Suprapubic skin (tissue), 4 donors: Measurements from ENCODE around the gene FPR1. TPM values are rescaled to one million over a fixed set of nuclear protein-coding genes. Genes with fewer than 3 reads are reported as not detected.

Experiments
- DNase-seq, 2 donors: peaks; one replicate each; pipeline ENCODE4 v3.0.0-alpha.2; 2019; ENCODE audit warnings: low spot score in 2 of 2
- H3K27ac ChIP-seq: fragments of 200-600 bp; sonication (generic); one replicate; pipeline ENCODE4 v1.5.1; 2019
- H3K27me3 ChIP-seq: fragments of 200-600 bp; sonication (generic); one replicate; pipeline ENCODE4 v1.5.1; 2019
- H3K36me3 ChIP-seq: fragments of 200-600 bp; sonication (generic); one replicate; pipeline ENCODE4 v1.5.1; 2019
- H3K4me1 ChIP-seq: fragments of 200-600 bp; sonication (generic); one replicate; pipeline ENCODE4 v1.5.1; 2019
- H3K4me3 ChIP-seq: fragments of 200-600 bp; sonication (generic); one replicate; pipeline ENCODE4 v1.5.1; 2019; ENCODE audit warnings: mild to moderate bottlenecking
- H3K9me3 ChIP-seq: fragments of 200-600 bp; sonication (generic); one replicate; pipeline ENCODE4 v1.5.1; 2019
- CTCF ChIP-seq, 2 donors: fragments of 200-600 bp in 1 of 2; fragments of 450-650 bp in 1 of 2; sonication (generic) in 1 of 2; IDR thresholded peaks; one replicate each; pipeline ENCODE4 v1.5.1; 2016 to 2019; ENCODE audit warnings: antibody characterized with exemption in 2 of 2, mild to moderate bottlenecking in 1 of 2, moderate library complexity in 1 of 2
- EP300 ChIP-seq: sonication (generic); formaldehyde crosslinking; IDR thresholded peaks from one replicate; pipeline ENCODE4 v1.6.1; 2017; ENCODE audit warnings: antibody characterized with exemption
- POLR2A ChIP-seq, 2 donors: fragments of 450-650 bp; IDR thresholded peaks; one replicate each; pipeline ENCODE4 v1.6.1; 2017; ENCODE audit warnings: antibody characterized with exemption in 2 of 2, mild to moderate bottlenecking in 2 of 2, moderate library complexity in 2 of 2
- POLR2AphosphoS5 ChIP-seq, 3 donors: sonication (generic); formaldehyde crosslinking; IDR thresholded peaks; one replicate each; pipeline ENCODE4 v1.6.1; 2017; ENCODE audit warnings: antibody characterized with exemption in 3 of 3
- WGBS: methylation state at CpG from one replicate; pipeline ENCODE4 v1.1.5; 2018; 5-methylcytosine and 5-hydroxymethylcytosine counted together
- total RNA-seq, 4 donors: library from RNA; depleted of rRNA; stranded (reverse); fragments of >200 nt; gene quantifications; one replicate each; pipeline ENCODE4 v1.1.0, GENCODE V29; 2016

Gene FPR1
- total RNA-seq, 4 donors from 2014 or later: 0.60 to 1.7 (median 1.0) TPM

DNA sequence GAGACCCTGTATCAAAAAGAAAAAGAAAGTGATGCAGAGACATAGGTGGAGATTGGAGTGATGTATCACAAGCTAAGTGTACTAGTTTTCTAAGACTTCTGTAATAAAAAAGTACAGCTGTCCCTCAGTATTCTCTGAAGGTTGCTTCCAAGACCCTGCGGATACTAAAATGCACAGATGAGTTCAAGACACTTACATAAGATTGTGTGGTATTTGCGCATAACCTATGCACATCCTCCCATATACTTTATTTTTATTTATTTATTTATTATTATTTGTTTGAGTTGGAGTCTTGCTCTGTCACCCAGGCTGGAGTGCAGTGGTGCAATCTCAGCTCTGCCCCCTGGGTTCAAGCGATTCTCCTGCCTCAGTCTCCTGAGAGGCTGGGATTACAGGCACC lies 14.3 kb downstream of the FPR1 start:
- Histone ChIP-seq H3K27me3 (peaks cover 13% of the 10 kb centered on the region), H3K27ac (no peak overlapping the region), H3K36me3 (no peaks in the 10 kb centered on the region), H3K4me3 (no peak overlapping the region), H3K9me3 (no peaks in the 10 kb centered on the region), H3K4me1 (no peaks in the 10 kb centered on the region)
- WGBS: 92% methylated on average over 3 of the region's 3 CpGs
- TF ChIP-seq EP300 (no peak), POLR2AphosphoS5 (IDR thresholded peaks at IDR 0.05) (no peak), CTCF (IDR thresholded peaks at IDR 0.05) (no peak), POLR2A (IDR thresholded peaks at IDR 0.05) (no peak)
- no peak for DNase-seq

GRCh38 chr19:51735759-51736449 lies 15.8 kb downstream of the FPR1 start:
- DNase-seq: peak in 1 of 2 donors; percentile 71
- Histone ChIP-seq H3K4me3 (no peak overlapping the region), H3K36me3 (no peaks in the 10 kb centered on the region), H3K9me3 (no peaks in the 10 kb centered on the region), H3K4me1 (no peaks in the 10 kb centered on the region), H3K27ac (no peak overlapping the region), H3K27me3 (peaks cover 13% of the 10 kb centered on the region)
- 52% methylated on average over 8 of the region's 10 CpGs for WGBS
- TF ChIP-seq POLR2A (IDR thresholded peaks at IDR 0.05) (no peak), CTCF (IDR thresholded peaks at IDR 0.05) (no peak), POLR2AphosphoS5 (IDR thresholded peaks at IDR 0.05) (no peak), EP300 (no peak)

DNA sequence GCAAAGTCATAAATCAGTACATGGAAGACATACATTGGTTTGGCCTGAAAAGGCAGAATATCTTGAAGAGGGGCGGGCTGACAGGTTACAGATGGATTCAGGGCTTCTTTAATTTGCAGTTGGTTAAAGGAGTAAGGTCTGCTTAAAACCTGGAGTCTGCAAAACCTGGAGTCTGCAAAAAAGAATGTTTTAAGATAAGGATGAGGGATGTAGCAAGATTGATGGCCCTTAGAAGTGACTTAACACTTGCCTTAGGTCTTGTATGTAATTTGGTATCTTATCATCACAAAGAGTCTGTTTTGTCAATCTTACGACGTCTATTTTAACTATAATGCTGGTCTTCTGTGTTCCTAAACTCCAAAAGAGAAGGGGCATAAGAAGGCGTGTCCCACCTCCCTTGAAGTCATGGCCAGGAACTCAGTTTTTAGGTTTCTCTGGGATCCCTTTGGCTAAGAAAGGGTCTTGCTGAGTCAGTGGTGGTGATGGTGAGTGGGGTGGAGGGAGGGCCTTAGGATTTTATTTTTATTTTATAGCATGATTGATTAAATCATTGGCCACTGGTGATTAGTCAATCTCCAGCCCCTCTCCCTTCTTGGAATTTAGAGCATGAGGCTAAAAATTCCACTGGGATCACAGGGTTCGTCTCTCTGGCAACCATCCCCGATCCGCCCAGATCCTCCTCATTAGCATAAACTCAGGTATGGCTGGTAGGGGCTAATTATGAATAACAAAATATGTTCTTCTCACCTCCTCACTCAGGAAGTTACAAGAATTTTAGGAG lies 17.7 kb downstream of the FPR1 start:
- Histone ChIP-seq H3K9me3 (no peaks in the 10 kb centered on the region), H3K36me3 (no peaks in the 10 kb centered on the region), H3K4me1 (no peaks in the 10 kb centered on the region), H3K27ac (no peak overlapping the region), H3K4me3 (no peak overlapping the region), H3K27me3 (peaks cover 15% of the 10 kb centered on the region)
- TF ChIP-seq EP300: no peak
- TF ChIP-seq POLR2AphosphoS5 (IDR thresholded peaks at IDR 0.05): no peak
- TF ChIP-seq CTCF (IDR thresholded peaks at IDR 0.05): no peak
- no peak for TF ChIP-seq POLR2A (IDR thresholded peaks at IDR 0.05)
- WGBS: 63% methylated on average over 7 of the region's 7 CpGs
- no peak for DNase-seq

GRCh38 chr19:51729781-51730180 lies 21.9 kb downstream of the FPR1 start:
- no peak overlapping the region for H3K4me3 ChIP-seq
- 46% methylated on average over 2 of the region's 2 CpGs for WGBS
- no peak overlapping the region for H3K27ac ChIP-seq
- peaks cover 26% of the 10 kb centered on the region for H3K27me3 ChIP-seq
- no peak for DNase-seq
- no peaks in the 10 kb centered on the region for H3K36me3 ChIP-seq
- H3K9me3 ChIP-seq: no peaks in the 10 kb centered on the region
- no peak for TF ChIP-seq POLR2AphosphoS5 (IDR thresholded peaks at IDR 0.05)
- no peak for TF ChIP-seq EP300
- H3K4me1 ChIP-seq: peaks cover 28% of the 10 kb centered on the region

DNA sequence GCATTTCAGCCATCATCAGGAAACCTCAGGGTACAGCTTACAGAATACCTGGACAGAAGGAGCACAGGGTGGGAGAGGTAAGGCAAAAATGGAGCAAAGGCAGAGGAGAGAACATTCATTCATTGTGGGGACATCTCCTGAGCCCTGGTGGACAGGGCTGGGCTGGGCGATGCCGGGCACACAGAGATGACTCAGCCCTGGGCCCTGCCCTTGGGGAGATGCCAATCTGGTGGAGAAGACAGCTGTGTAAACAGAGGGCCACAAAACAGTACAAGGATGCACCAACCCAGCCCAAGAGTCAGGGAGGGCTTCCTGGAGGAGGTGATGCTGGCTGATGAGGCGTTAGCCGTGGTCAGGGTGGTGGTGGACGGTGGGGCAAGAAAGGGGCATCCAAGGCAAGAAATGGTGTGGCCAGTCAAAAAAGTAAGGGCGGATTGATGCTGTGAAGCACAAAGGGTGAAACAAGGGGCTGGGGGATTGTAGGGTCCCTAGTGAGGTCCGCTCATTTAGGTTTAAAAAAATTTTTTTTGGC lies 24.3 kb downstream of the FPR1 start:
- Histone ChIP-seq H3K4me3 (no peak overlapping the region), H3K27me3 (peaks cover 43% of the 10 kb centered on the region), H3K9me3 (no peaks in the 10 kb centered on the region), H3K36me3 (no peaks in the 10 kb centered on the region), H3K4me1 (peaks cover 41% of the 10 kb centered on the region), H3K27ac (peak overlapping the region; percentile 30)
- DNase-seq: no peak
- WGBS: 69% methylated on average over 7 of the region's 7 CpGs
- TF ChIP-seq POLR2AphosphoS5 (IDR thresholded peaks at IDR 0.05): no peak
- no peak for TF ChIP-seq CTCF (IDR thresholded peaks at IDR 0.05)
- TF ChIP-seq EP300: no peak
- no peak for TF ChIP-seq POLR2A (IDR thresholded peaks at IDR 0.05)
